B cell (primary cell): ENCODE measurements around the gene PLPP4. TPM values are rescaled to one million over a fixed set of nuclear protein-coding genes. Genes with fewer than 3 reads are reported as not detected.

Experiments
- ATAC-seq: fragments of 200-7000 bp; cut with Tn5 transposase; one replicate; pipeline ENCODE4 v1.10.0; 2021; ENCODE audit warnings: low read depth, mild to moderate bottlenecking, moderate number of reproducible peaks, moderate library complexity
- CTCF ChIA-PET: fragments of 350-600 bp; sonication (Branson Sonifier 250); formaldehyde crosslinking; loops from one replicate; lab custom pipeline; 2021; ENCODE audit warnings: antibody characterized with exemption, inconsistent platforms; lab: Charles Lee
- POLR2A ChIA-PET: fragments of 350-600 bp; sonication (Branson Sonifier 250); formaldehyde crosslinking; loops from one replicate; lab custom pipeline; 2021; ENCODE audit warnings: antibody characterized with exemption; lab: Charles Lee
- DNase-seq: peaks from one replicate; pipeline ENCODE4 v3.0.0; 2013
- H2AFZ ChIP-seq: 2 replicates; pipeline ENCODE4 v1.6.1; 2012; ENCODE audit warnings: mild to moderate bottlenecking, low read depth, low read length; ENCODE audit not compliant: insufficient read depth, poor library complexity, severe bottlenecking
- H3K27ac ChIP-seq, 2 donors: 1 replicate in 1 of 2; 2 replicates in 1 of 2; pipeline ENCODE4 v1.5.1; 2012 to 2013; ENCODE audit warnings: low read length in 2 of 2, mild to moderate bottlenecking in 2 of 2, moderate library complexity in 1 of 2
- H3K27me3 ChIP-seq, 4 experiments: fragments of 200-600 bp in 1 of 4; sonication (generic) in 1 of 4; replicated peaks in 1 of 4; 1 replicate in 2 of 4; 2 replicates in 2 of 4; pipeline versions ENCODE4 v1.6.1 to v1.7.0; 2013 to 2016; ENCODE audit warnings: low read length in 3 of 4, mild to moderate bottlenecking in 2 of 4, mixed read lengths in 1 of 4, moderate library complexity in 1 of 4; ENCODE audit not compliant: insufficient read depth in 4 of 4, control insufficient read depth in 3 of 4; ENCODE audit errors: control extremely low read depth in 1 of 4
- H3K36me3 ChIP-seq, 2 experiments: replicated peaks in 1 of 2; 1 replicate in 1 of 2; 2 replicates in 1 of 2; pipeline versions ENCODE4 v1.6.1 to v1.7.1; 2013; ENCODE audit warnings: low read length in 1 of 2; ENCODE audit not compliant: insufficient read depth in 2 of 2, control insufficient read depth in 1 of 2; ENCODE audit errors: control extremely low read depth in 1 of 2, extremely low read depth in 1 of 2
- H3K4me1 ChIP-seq, 2 donors: fragments of 200-600 bp in 1 of 2; sonication (generic) in 1 of 2; 1 replicate in 1 of 2; 2 replicates in 1 of 2; pipeline versions ENCODE4 v1.5.1 to v1.6.1; 2013 to 2017; ENCODE audit warnings: low read length in 2 of 2; ENCODE audit not compliant: control insufficient read depth in 2 of 2, insufficient read depth in 2 of 2
- H3K4me2 ChIP-seq: replicated peaks from 2 replicates; pipeline ENCODE3; 2012; ENCODE audit warnings: mild to moderate bottlenecking, low read depth, low read length; ENCODE audit not compliant: poor library complexity, severe bottlenecking
- H3K4me3 ChIP-seq, 5 experiments: fragments of 200-600 bp in 1 of 5; sonication (generic) in 1 of 5; 1 replicate in 3 of 5; 2 replicates in 2 of 5; pipeline versions ENCODE4 v1.5.1 to v1.7.0; 2011 to 2016; ENCODE audit warnings: low read length in 4 of 5, mild to moderate bottlenecking in 4 of 5, low read depth in 2 of 5, control low read depth in 1 of 5, moderate library complexity in 1 of 5; ENCODE audit not compliant: insufficient read depth in 1 of 5; ENCODE audit errors: control extremely low read depth in 1 of 5, extremely low read depth in 1 of 5
- H3K79me2 ChIP-seq: fragments of 200-600 bp; sonication (generic); one replicate; pipeline ENCODE4 v1.6.0; 2016; ENCODE audit warnings: low read length; ENCODE audit not compliant: control insufficient read depth, insufficient read depth
- H3K9ac ChIP-seq: fragments of 200-600 bp; sonication (generic); 2 replicates; pipeline ENCODE4 v1.6.1; 2017; ENCODE audit warnings: mild to moderate bottlenecking, low read length, moderate library complexity
- H3K9me3 ChIP-seq, 3 donors: one replicate each; pipeline versions ENCODE4 v1.6.1 to v1.7.1; 2013; ENCODE audit warnings: low read length in 2 of 3; ENCODE audit not compliant: control insufficient read depth in 2 of 3, insufficient read depth in 1 of 3; ENCODE audit errors: control extremely low read depth in 1 of 3
- H4K20me1 ChIP-seq: 2 replicates; pipeline ENCODE4 v1.6.0; 2012; ENCODE audit warnings: mild to moderate bottlenecking, low read length; ENCODE audit not compliant: insufficient read depth, control insufficient read depth, poor library complexity, severe bottlenecking
- H3K27ac Mint-ChIP-seq: one replicate; pipeline ENCODE4 v1.8.0; 2021; ENCODE audit warnings: mixed read lengths
- H3K27me3 Mint-ChIP-seq: one replicate; pipeline ENCODE4 v1.8.0; 2021; ENCODE audit warnings: mixed read lengths
- H3K4me1 Mint-ChIP-seq: one replicate; pipeline ENCODE4 v1.8.0; 2021; ENCODE audit warnings: mixed read lengths
- H3K4me3 Mint-ChIP-seq: one replicate; pipeline ENCODE4 v1.8.0; 2021; ENCODE audit warnings: mixed read lengths
- H3K9me3 Mint-ChIP-seq: one replicate; pipeline ENCODE4 v1.8.0; 2022; ENCODE audit warnings: mixed read lengths; ENCODE audit not compliant: insufficient read depth
- EZH2 ChIP-seq: IDR thresholded peaks from 2 replicates; pipeline ENCODE4 v1.6.1; 2012; ENCODE audit warnings: borderline replicate concordance, low read depth, mild to moderate bottlenecking, moderate library complexity, low read length; ENCODE audit not compliant: insufficient read depth, poor library complexity, severe bottlenecking
- WGBS: methylation state at CpG from one replicate; pipeline ENCODE4 v1.1.5; 2013; ENCODE audit warnings: missing lambda C conversion rate; ENCODE audit not compliant: insufficient coverage; 5-methylcytosine and 5-hydroxymethylcytosine counted together
- intact Hi-C: fragments of 100-400 bp; cut with micrococcal nuclease; formaldehyde crosslinking; loops from one replicate; pipeline ENCODE4 v1.10.0; 2022
- polyA plus RNA-seq: library from polyadenylated mRNA; depleted of rRNA; stranded (reverse); fragments of >200 nt; gene quantifications from 2 replicates; pipeline ENCODE4 v1.2.3, GENCODE V29; 2012
- total RNA-seq, 2 donors: library from RNA; stranded (reverse); fragments of 120-200 nt in 1 of 2; gene quantifications; 1 replicate in 1 of 2; 2 replicates in 1 of 2; pipeline versions ENCODE4 v1.2.3 to v1.2.4, GENCODE V29; 2013 to 2022
- TF ChIP-seq, protein P1 (sequence below): fragments of 200-600 bp; IDR thresholded peaks from one replicate; pipeline ENCODE4 v1.8.0; 2022; ENCODE audit warnings: antibody characterized with exemption, mild to moderate bottlenecking

PLPP4 gene
- total and polyA plus RNA-seq, 2 donors (not counting 1 experiment from before 2014, with no cell fraction given): not detected

DNA sequence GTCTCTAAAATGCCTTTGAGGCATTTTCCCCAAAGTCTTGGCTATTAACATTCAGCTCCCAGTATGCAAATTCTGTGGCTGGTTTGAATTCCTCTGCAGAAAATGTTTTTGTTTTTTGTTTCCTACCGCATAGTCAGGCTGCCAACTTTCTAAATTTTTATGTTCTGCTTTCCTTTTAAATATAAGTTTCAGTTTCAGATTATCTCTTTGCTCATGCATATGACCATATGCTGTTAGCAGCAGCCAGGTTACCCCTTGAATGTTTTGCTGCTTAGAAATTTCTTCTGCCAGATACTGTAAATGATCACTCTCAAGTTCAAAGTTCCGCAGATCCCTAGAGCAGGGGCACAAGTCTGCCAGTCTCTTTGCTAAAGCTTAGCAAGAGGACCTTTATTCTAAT is 96.9 kb downstream of the PLPP4 start:
- Histone ChIP-seq H4K20me1 (no peaks in the 10 kb centered on the region), H3K4me1 (no peaks in the 10 kb centered on the region), H3K4me3 (no peak overlapping the region), H3K9ac (no peak overlapping the region), H3K36me3 (no peaks in the 10 kb centered on the region), H3K4me2 (no peak overlapping the region), H2AFZ (no peak overlapping the region), H3K9me3 (peaks cover 3 to 11% (median 5%) of the 10 kb centered on the region in 3 donors), H3K27ac (no peak overlapping the region), H3K27me3 (no peaks in the 10 kb centered on the region), H3K79me2 (no peaks in the 10 kb centered on the region)
- Mint-ChIP-seq H3K4me3 (no peak overlapping the region), H3K27me3 (no peaks in the 10 kb centered on the region), H3K9me3 (peaks cover 8% of the 10 kb centered on the region), H3K27ac (no peak overlapping the region), H3K4me1 (no peaks in the 10 kb centered on the region)
- ChIA-PET CTCF (no interaction called here), POLR2A (no interaction called here)
- WGBS: 100% methylated on average over 1 of the region's 2 CpGs
- no peak for ATAC-seq
- no peak for TF ChIP-seq EZH2
- TF ChIP-seq, protein P1, sequence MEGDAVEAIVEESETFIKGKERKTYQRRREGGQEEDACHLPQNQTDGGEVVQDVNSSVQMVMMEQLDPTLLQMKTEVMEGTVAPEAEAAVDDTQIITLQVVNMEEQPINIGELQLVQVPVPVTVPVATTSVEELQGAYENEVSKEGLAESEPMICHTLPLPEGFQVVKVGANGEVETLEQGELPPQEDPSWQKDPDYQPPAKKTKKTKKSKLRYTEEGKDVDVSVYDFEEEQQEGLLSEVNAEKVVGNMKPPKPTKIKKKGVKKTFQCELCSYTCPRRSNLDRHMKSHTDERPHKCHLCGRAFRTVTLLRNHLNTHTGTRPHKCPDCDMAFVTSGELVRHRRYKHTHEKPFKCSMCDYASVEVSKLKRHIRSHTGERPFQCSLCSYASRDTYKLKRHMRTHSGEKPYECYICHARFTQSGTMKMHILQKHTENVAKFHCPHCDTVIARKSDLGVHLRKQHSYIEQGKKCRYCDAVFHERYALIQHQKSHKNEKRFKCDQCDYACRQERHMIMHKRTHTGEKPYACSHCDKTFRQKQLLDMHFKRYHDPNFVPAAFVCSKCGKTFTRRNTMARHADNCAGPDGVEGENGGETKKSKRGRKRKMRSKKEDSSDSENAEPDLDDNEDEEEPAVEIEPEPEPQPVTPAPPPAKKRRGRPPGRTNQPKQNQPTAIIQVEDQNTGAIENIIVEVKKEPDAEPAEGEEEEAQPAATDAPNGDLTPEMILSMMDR: no peak
- intact Hi-C loops: no loop called here
- no peak for DNase-seq

DNA sequence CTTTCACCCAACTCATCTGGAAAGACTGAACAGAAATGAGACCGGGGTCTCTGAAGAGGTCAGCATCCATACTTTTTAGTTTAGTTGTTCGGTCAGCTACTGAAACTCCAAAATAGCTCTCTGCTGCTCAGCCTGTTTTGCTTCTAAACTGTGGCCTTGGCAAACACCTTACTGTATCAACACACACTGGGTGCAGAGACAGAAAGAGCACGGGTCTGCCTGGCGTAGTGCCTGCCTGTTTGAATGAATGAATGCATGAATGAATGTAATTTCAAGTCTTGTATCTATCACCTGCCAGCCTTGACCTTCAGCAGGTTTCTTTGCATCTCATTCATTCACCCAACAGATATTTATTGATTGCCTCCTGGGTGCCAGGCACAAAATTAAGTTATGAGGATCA is 98.4 kb downstream of the PLPP4 start:
- Mint-ChIP-seq H3K4me1 (no peaks in the 10 kb centered on the region), H3K27me3 (no peaks in the 10 kb centered on the region), H3K27ac (no peak overlapping the region), H3K4me3 (no peak overlapping the region), H3K9me3 (peaks cover 8% of the 10 kb centered on the region)
- WGBS: 100% methylated on average over 2 of the region's 4 CpGs
- ChIA-PET POLR2A (no interaction called here), CTCF (no interaction called here)
- no peak overlapping the region for H3K9ac ChIP-seq
- H3K4me2 ChIP-seq: no peak overlapping the region
- no peak overlapping the region for H3K27ac ChIP-seq
- H3K27me3 ChIP-seq: no peaks in the 10 kb centered on the region
- H3K36me3 ChIP-seq: no peaks in the 10 kb centered on the region
- intact Hi-C loops: no loop called here
- H3K4me1 ChIP-seq: no peaks in the 10 kb centered on the region
- no peak overlapping the region for H2AFZ ChIP-seq
- H3K9me3 ChIP-seq: peaks cover 3 to 11% (median 5%) of the 10 kb centered on the region in 3 donors
- no peak for TF ChIP-seq EZH2
- TF ChIP-seq, protein P1: no peak
- ATAC-seq: no peak
- H3K4me3 ChIP-seq: no peak overlapping the region
- DNase-seq: no peak
- H3K79me2 ChIP-seq: no peaks in the 10 kb centered on the region
- no peaks in the 10 kb centered on the region for H4K20me1 ChIP-seq
